H9 (cell line): ENCODE measurements around the gene PIP5K1C. TPM values are rescaled to one million over a fixed set of nuclear protein-coding genes. Genes with fewer than 3 reads are reported as not detected.

ENCODE experiments used
- DNase-seq: peaks from one replicate; pipeline ENCODE4 v3.0.0-alpha.2; 2017
- H2AFZ ChIP-seq: one replicate; pipeline ENCODE4 v1.6.1; 2013; ENCODE audit warnings: mild to moderate bottlenecking, low read length, control low read depth, moderate library complexity
- H2AK5ac ChIP-seq: 2 replicates; pipeline ENCODE4 v1.6.1; 2013; ENCODE audit warnings: low read length, control low read depth, mixed read lengths; ENCODE audit not compliant: insufficient read length
- H2BK120ac ChIP-seq: one replicate; pipeline ENCODE4 v1.6.1; 2013; ENCODE audit warnings: low read depth, mild to moderate bottlenecking, low read length, control low read depth, inconsistent platforms; ENCODE audit not compliant: poor library complexity, severe bottlenecking
- H2BK12ac ChIP-seq: 2 replicates; pipeline ENCODE4 v1.6.1; 2013; ENCODE audit warnings: low read length, control low read depth, mixed read lengths, low read depth; ENCODE audit not compliant: insufficient read length
- H2BK15ac ChIP-seq: 2 replicates; pipeline ENCODE4 v1.6.1; 2013; ENCODE audit warnings: low read depth, low read length, control low read depth
- H2BK20ac ChIP-seq: one replicate; pipeline ENCODE4 v1.6.1; 2013; ENCODE audit warnings: low read depth, mild to moderate bottlenecking, low read length, control low read depth, inconsistent platforms; ENCODE audit not compliant: poor library complexity, severe bottlenecking
- H2BK5ac ChIP-seq: 2 replicates; pipeline ENCODE4 v1.6.1; 2013; ENCODE audit warnings: low read length, control low read depth, mixed read lengths; ENCODE audit not compliant: insufficient read length
- H3K14ac ChIP-seq: 2 replicates; pipeline ENCODE4 v1.6.1; 2013; ENCODE audit warnings: low read length, control low read depth; ENCODE audit not compliant: insufficient read depth
- H3K18ac ChIP-seq: 2 replicates; pipeline ENCODE4 v1.6.1; 2013; ENCODE audit warnings: low read depth, mild to moderate bottlenecking, mixed read lengths, low read length, control low read depth; ENCODE audit not compliant: insufficient read length
- H3K23ac ChIP-seq: 2 replicates; pipeline ENCODE4 v1.6.1; 2013; ENCODE audit warnings: low read length, control low read depth, mixed read lengths, low read depth; ENCODE audit not compliant: insufficient read length
- H3K23me2 ChIP-seq: 2 replicates; pipeline ENCODE4 v1.6.1; 2013; ENCODE audit warnings: low read depth, mild to moderate bottlenecking, mixed read lengths, low read length, control low read depth; ENCODE audit not compliant: insufficient read length, poor library complexity, severe bottlenecking
- H3K27ac ChIP-seq: 2 replicates; pipeline ENCODE4 v1.5.1; 2013; ENCODE audit warnings: low read length, control low read depth, mixed read lengths, low read depth; ENCODE audit not compliant: insufficient read length
- H3K27me3 ChIP-seq: 2 replicates; pipeline ENCODE4 v1.6.1; 2013; ENCODE audit warnings: low read length, control low read depth, inconsistent platforms; ENCODE audit not compliant: insufficient read depth
- H3K4ac ChIP-seq: 2 replicates; pipeline ENCODE4 v1.6.1; 2013; ENCODE audit warnings: low read depth, mild to moderate bottlenecking, control low read depth, inconsistent platforms, low read length, moderate library complexity
- H3K4me1 ChIP-seq: 2 replicates; pipeline ENCODE4 v1.6.1; 2013; ENCODE audit warnings: low read length, control low read depth, inconsistent platforms; ENCODE audit not compliant: insufficient read depth
- H3K4me2 ChIP-seq: 2 replicates; pipeline ENCODE4 v1.6.1; 2013; ENCODE audit warnings: low read length, control low read depth, mixed read lengths; ENCODE audit not compliant: insufficient read length, insufficient read depth
- H3K56ac ChIP-seq: 2 replicates; pipeline ENCODE4 v1.6.1; 2013; ENCODE audit warnings: low read depth, mild to moderate bottlenecking, mixed read lengths, low read length, control low read depth; ENCODE audit not compliant: insufficient read length
- H3K79me1 ChIP-seq: 2 replicates; pipeline ENCODE4 v1.6.1; 2013; ENCODE audit warnings: low read depth, mild to moderate bottlenecking, moderate library complexity, low read length, control low read depth, inconsistent platforms; ENCODE audit not compliant: insufficient read depth, poor library complexity, severe bottlenecking
- H3K79me2 ChIP-seq: 2 replicates; pipeline ENCODE4 v1.6.1; 2013; ENCODE audit warnings: low read length, control low read depth, inconsistent platforms; ENCODE audit not compliant: insufficient read depth
- H3K9ac ChIP-seq: 2 replicates; pipeline ENCODE4 v1.6.1; 2013; ENCODE audit warnings: low read length, control low read depth, mixed read lengths; ENCODE audit not compliant: insufficient read length; ENCODE audit errors: extremely low read depth
- H3K9me3 ChIP-seq: one replicate; pipeline ENCODE4 v1.6.1; 2013; ENCODE audit warnings: low read depth, low read length, inconsistent platforms; ENCODE audit not compliant: control insufficient read depth
- H3T11ph ChIP-seq: one replicate; pipeline ENCODE4 v1.6.1; 2013; ENCODE audit warnings: mild to moderate bottlenecking, low read length, control low read depth, inconsistent platforms
- H4K20me1 ChIP-seq: one replicate; pipeline ENCODE4 v1.6.1; 2013; ENCODE audit not compliant: control insufficient read depth, insufficient read length, insufficient read depth
- H4K5ac ChIP-seq: 2 replicates; pipeline ENCODE4 v1.6.1; 2013; ENCODE audit warnings: low read depth, mild to moderate bottlenecking, mixed read lengths, low read length, control low read depth; ENCODE audit not compliant: insufficient read length
- H4K8ac ChIP-seq: replicated peaks from 2 replicates; pipeline ENCODE4 v1.6.1; 2013; ENCODE audit warnings: low read length, control low read depth, mixed read lengths, low read depth; ENCODE audit not compliant: insufficient read length
- H4K91ac ChIP-seq: 2 replicates; pipeline ENCODE4 v1.6.1; 2013; ENCODE audit warnings: low read depth, mild to moderate bottlenecking, moderate library complexity, mixed read lengths, low read length, control low read depth; ENCODE audit not compliant: insufficient read length
- H3K27ac Mint-ChIP-seq, 3 experiments: 2 replicates in 2 of 3; 3 replicates in 1 of 3; pipeline ENCODE4 v1.8.0; 2020 to 2021; ENCODE audit warnings: mixed read lengths in 3 of 3, mild to moderate bottlenecking in 1 of 3, moderate library complexity in 1 of 3
- H3K27me3 Mint-ChIP-seq: 2 replicates; pipeline ENCODE4 v1.8.0; 2021; ENCODE audit warnings: low read depth, mild to moderate bottlenecking, moderate library complexity, mixed read lengths
- H3K36me3 Mint-ChIP-seq, 3 experiments: 2 replicates in 2 of 3; 3 replicates in 1 of 3; pipeline ENCODE4 v1.8.0; 2020 to 2021; ENCODE audit warnings: low read depth in 3 of 3, mixed read lengths in 3 of 3; ENCODE audit not compliant: insufficient read depth in 1 of 3
- H3K4me1 Mint-ChIP-seq, 2 experiments: 2 replicates each; pipeline ENCODE4 v1.8.0; 2020; ENCODE audit warnings: mixed read lengths in 2 of 2
- H3K4me3 Mint-ChIP-seq, 2 experiments: 2 replicates in 1 of 2; 3 replicates in 1 of 2; pipeline ENCODE4 v1.8.0; 2020 to 2021; ENCODE audit warnings: mild to moderate bottlenecking in 2 of 2, mixed read lengths in 2 of 2, moderate library complexity in 1 of 2
- H3K9me3 Mint-ChIP-seq, 2 experiments: 2 replicates in 1 of 2; 3 replicates in 1 of 2; pipeline ENCODE4 v1.8.0; 2020; ENCODE audit warnings: mild to moderate bottlenecking in 2 of 2, mixed read lengths in 2 of 2, moderate library complexity in 1 of 2
- CTCF ChIP-seq: fragments of 200-600 bp; sonication (generic); conservative IDR thresholded peaks from 3 replicates; pipeline ENCODE4 v1.8.0; 2021; ENCODE audit warnings: antibody characterized with exemption, mild to moderate bottlenecking
- WGBS: extraction: QIAGEN DNeasy Blood & Tissue Kit; methylation state at CpG from one replicate; pipeline ENCODE4 v1.1.7; 2013; ENCODE audit warnings: missing lambda C conversion rate, low lambda C conversion rate, mixed read lengths; ENCODE audit not compliant: insufficient read length; ENCODE audit errors: extremely low coverage; 5-methylcytosine and 5-hydroxymethylcytosine counted together
- total RNA-seq: library from RNA; stranded (reverse); gene quantifications from 2 replicates; pipeline ENCODE4 v1.2.1, GENCODE V29; 2021

The PIP5K1C gene
- total RNA-seq, 1 experiment from 2014 or later: 41.7 TPM

- peaks cover 3 to 6% (median 3%) of the 10 kb centered on the region in 3 experiments; a peak in 5 of 7 replicates for H3K36me3 Mint-ChIP-seq
- H2BK15ac ChIP-seq: no peak overlapping the region
- H4K20me1 ChIP-seq: no peaks in the 10 kb centered on the region
- H3K79me2 ChIP-seq: no peaks in the 10 kb centered on the region
- H2BK20ac ChIP-seq: no peak overlapping the region
- H4K91ac ChIP-seq: no peak overlapping the region
- WGBS: no CpG with 5 or more reads among the region's 35 CpGs
- H2BK120ac ChIP-seq: no peak overlapping the region
- no peak overlapping the region for H3K27ac Mint-ChIP-seq
- no peak overlapping the region for H2AFZ ChIP-seq
- no peak overlapping the region for H3K14ac ChIP-seq
- H3K4me2 ChIP-seq: peak overlapping the region; percentile 56
- H2BK5ac ChIP-seq: no peak overlapping the region
- H3K27ac ChIP-seq: no peak overlapping the region
- peak overlapping the region; percentile 38 to 67 for H3K4me3 Mint-ChIP-seq
- no peak overlapping the region for H4K5ac ChIP-seq
- H3K9ac ChIP-seq: no peak overlapping the region
- peaks cover 0 to 4% of the 10 kb centered on the region in 2 experiments; a peak in 1 of 5 replicates for H3K9me3 Mint-ChIP-seq
- peaks cover 5% of the 10 kb centered on the region; the same call in 1 of the 2 replicates for H3K27me3 ChIP-seq
- peaks cover 4% of the 10 kb centered on the region for H3K27me3 Mint-ChIP-seq
- no peaks in the 10 kb centered on the region for H3K9me3 ChIP-seq
- peak; percentile 64 for DNase-seq
- peaks cover 2% of the 10 kb centered on the region for H3K23me2 ChIP-seq
- no peak overlapping the region for H4K8ac ChIP-seq
- peaks cover 12% of the 10 kb centered on the region in 2 experiments for H3K4me1 Mint-ChIP-seq
- no peak overlapping the region for H2BK12ac ChIP-seq
- TF ChIP-seq CTCF: no peak
- no peak overlapping the region for H3T11ph ChIP-seq
- no peak overlapping the region for H3K4ac ChIP-seq
- H2AK5ac ChIP-seq: no peak overlapping the region
- no peak overlapping the region for H3K23ac ChIP-seq
- H3K56ac ChIP-seq: no peak overlapping the region
- H3K18ac ChIP-seq: no peak overlapping the region
- no peaks in the 10 kb centered on the region for H3K79me1 ChIP-seq
- H3K4me1 ChIP-seq: no peaks in the 10 kb centered on the region; the same call in 1 of the 2 replicates
These were observed 94.0 kb downstream of the PIP5K1C start for GRCh38 chr19:3606174-3606689.
